ENCODE measurements around the gene SOHLH1. TPM values are rescaled to one million over a fixed set of nuclear protein-coding genes. Genes with fewer than 3 reads are reported as not detected.

Gene SOHLH1
- total RNA-seq, 1 donor from 2014 or later = under 0.01 TPM

DNA sequence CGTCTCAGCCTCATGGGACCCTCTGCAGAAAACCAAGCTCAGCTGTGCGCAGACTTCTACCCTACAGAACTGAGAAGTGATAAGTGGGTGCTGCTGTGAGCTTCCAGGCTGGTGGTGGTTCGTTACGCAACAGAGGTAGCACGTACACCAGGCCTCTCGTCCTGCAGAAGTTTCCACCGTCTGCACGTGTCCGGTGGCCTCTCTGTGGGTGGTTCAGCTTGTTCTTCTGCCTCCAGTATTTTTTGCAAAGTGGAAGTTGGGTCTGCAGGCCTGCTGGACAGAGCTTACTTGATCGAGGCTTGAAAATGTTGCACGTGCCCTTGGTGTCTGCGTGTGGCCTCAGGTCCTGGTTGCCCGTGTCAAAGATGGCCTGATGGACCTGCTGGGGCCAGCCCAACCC lies 30.2 kb upstream of the SOHLH1 start:
- H3K4me3 ChIP-seq (ENCODE audit: low read length in 3 of 3) = no peak overlapping the region
- peaks cover 0 to 3% (median 3%) of the 10 kb centered on the region in 3 donors for H3K9me3 ChIP-seq (ENCODE audit: control insufficient read depth in 3 of 3, low read length in 3 of 3)
- H3K27me3 ChIP-seq (ENCODE audit: control insufficient read depth in 3 of 3, insufficient read depth in 3 of 3, low read length in 3 of 3) = peaks cover 0 to 20% (median 12%) of the 10 kb centered on the region in 3 donors
- H3K27ac ChIP-seq (ENCODE audit: low read depth, low read length) = no peak overlapping the region
- H3K9ac ChIP-seq (ENCODE audit: low read depth in 1 of 3, low read length in 3 of 3) = no peak overlapping the region
- H3K4me1 ChIP-seq (ENCODE audit: control insufficient read depth in 3 of 3, insufficient read depth in 3 of 3, low read length in 3 of 3) = no peaks in the 10 kb centered on the region
- no peaks in the 10 kb centered on the region for H3K36me3 ChIP-seq (ENCODE audit: control insufficient read depth in 3 of 3, insufficient read depth in 3 of 3, low read length in 3 of 3)

DNA sequence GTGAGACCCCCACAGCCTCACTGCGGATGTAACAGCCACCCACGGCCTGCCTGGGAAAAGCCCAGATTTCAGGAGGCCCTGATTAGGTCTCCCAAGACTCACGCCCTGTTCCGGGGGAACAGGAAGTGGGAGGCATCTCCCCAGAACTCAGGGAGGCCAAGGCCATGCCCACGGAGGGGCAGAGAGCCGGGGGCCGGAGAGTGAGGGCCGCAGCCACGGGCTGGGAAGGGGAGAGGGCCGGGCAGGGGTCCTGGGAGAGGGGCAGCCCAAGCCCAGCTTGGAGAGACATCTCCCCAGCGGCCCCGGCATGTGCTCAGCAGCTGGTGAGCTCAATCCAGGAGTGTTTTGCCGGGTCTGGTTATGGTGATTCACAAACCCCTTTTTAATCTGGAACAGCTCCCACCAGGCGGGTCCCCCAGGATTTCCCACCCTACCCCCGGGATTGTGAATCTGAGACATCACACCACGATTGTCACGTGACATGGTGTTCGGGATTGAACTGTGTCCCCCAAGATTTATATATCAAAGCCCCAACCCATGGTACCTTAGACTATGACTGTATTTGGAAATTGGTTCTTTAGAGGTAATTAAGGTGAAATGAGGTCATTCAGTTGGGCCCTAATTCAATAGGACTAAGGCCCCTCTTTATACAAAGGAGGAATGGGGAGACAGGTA lies 29.3 kb upstream of the SOHLH1 start:
- Histone ChIP-seq H3K9me3 (ENCODE audit: control insufficient read depth in 3 of 3, low read length in 3 of 3) (peaks cover 0 to 3% (median 3%) of the 10 kb centered on the region in 3 donors), H3K27ac (ENCODE audit: low read depth, low read length) (no peak overlapping the region), H3K4me3 (ENCODE audit: low read length in 3 of 3) (no peak overlapping the region), H3K27me3 (ENCODE audit: control insufficient read depth in 3 of 3, insufficient read depth in 3 of 3, low read length in 3 of 3) (peaks cover 0 to 12% (median 5%) of the 10 kb centered on the region in 3 donors), H3K9ac (ENCODE audit: low read depth in 1 of 3, low read length in 3 of 3) (no peak overlapping the region), H3K4me1 (ENCODE audit: control insufficient read depth in 3 of 3, insufficient read depth in 3 of 3, low read length in 3 of 3) (no peaks in the 10 kb centered on the region), H3K36me3 (ENCODE audit: control insufficient read depth in 3 of 3, insufficient read depth in 3 of 3, low read length in 3 of 3) (no peaks in the 10 kb centered on the region)

DNA sequence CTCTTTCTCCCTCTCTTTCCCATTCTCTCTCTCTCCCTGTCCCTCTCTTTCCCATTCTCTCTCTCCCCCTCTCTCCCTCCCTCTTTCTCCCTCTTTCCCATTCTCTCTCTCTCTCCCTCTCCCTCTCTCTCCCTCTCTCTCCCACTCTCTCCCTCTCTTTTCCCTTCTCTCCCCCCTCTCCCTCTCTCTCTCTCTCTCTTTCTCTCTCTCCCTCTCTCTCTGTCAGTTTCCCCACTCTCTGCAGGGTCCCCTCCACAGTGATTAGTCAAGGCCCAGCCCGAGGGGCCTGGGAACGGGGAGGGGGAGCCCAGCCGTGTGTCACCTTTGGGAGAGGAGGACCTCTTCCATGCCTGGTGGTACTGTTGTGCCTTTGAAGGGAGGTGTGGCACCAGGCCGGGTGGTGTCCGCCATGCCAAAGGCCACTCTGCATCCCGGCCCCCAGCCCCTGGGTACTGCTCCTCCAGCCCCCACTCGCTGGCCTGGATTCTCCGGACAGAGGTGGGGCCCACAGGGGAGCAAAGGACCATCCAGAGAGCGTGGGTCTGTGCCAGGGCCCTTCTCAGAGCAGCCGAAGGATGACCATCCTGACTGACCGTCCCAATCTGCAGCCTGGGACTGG lies 28.1 kb upstream of the SOHLH1 start:
- H3K9ac ChIP-seq (ENCODE audit: low read depth in 1 of 3, low read length in 3 of 3) = no peak overlapping the region
- H3K36me3 ChIP-seq (ENCODE audit: control insufficient read depth in 3 of 3, insufficient read depth in 3 of 3, low read length in 3 of 3) = no peaks in the 10 kb centered on the region
- H3K9me3 ChIP-seq (ENCODE audit: control insufficient read depth in 3 of 3, low read length in 3 of 3) = peaks cover 0 to 3% (median 3%) of the 10 kb centered on the region in 3 donors

DNA sequence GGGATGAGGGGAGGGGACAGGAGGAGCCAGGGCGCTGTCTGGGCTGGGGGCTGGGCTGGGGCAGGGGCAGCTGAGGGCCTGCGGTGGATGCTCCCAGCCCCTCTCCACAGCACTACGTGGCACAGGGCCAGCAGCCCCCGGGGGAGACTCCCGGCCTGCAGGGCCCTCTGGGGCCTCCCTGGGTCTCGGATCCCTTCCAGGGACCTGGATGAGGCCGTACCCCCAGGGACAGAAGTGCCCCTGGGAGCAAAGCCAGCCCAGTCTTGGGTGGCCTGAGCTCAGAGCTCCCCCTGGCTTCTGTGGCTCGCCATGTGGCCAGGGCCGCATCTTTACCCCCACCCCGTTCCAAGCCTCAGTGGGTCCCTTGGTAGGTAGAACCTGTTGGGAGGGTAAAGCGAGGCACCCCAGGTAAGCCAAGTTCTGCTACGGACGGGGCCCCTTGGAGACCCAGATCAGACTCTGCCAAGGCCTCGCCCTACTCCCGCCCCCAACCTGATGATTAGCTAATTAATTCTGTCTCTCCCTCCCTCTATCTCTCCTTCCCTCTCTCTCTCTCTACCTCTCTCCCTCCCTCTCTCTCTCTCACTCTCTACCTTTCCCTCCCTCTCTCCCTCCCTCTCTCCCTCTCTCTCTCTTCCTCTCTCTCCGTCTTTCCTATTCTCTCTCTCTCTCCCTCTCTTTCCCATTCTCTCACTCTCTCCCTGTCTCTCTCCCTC lies 27.0 kb upstream of the SOHLH1 start:
- Histone ChIP-seq H3K9ac (ENCODE audit: low read depth in 1 of 3, low read length in 3 of 3) (no peak overlapping the region), H3K27me3 (ENCODE audit: control insufficient read depth in 3 of 3, insufficient read depth in 3 of 3, low read length in 3 of 3) (peaks cover 7 to 8% (median 8%) of the 10 kb centered on the region in 3 donors), H3K9me3 (ENCODE audit: control insufficient read depth in 3 of 3, low read length in 3 of 3) (peaks cover 0 to 3% (median under 1%) of the 10 kb centered on the region in 3 donors), H3K36me3 (ENCODE audit: control insufficient read depth in 3 of 3, insufficient read depth in 3 of 3, low read length in 3 of 3) (no peaks in the 10 kb centered on the region), H3K4me3 (ENCODE audit: low read length in 3 of 3) (no peak overlapping the region), H3K4me1 (ENCODE audit: control insufficient read depth in 3 of 3, insufficient read depth in 3 of 3, low read length in 3 of 3) (no peaks in the 10 kb centered on the region), H3K27ac (ENCODE audit: low read depth, low read length) (no peak overlapping the region)

More for the DNA sequence above, 28.1 kb upstream of the SOHLH1 start:
- no peaks in the 10 kb centered on the region for H3K4me1 ChIP-seq (ENCODE audit: control insufficient read depth in 3 of 3, insufficient read depth in 3 of 3, low read length in 3 of 3)
- no peak overlapping the region for H3K4me3 ChIP-seq (ENCODE audit: low read length in 3 of 3)
- no peak overlapping the region for H3K27ac ChIP-seq (ENCODE audit: low read depth, low read length)
- peaks cover under 1 to 10% (median 4%) of the 10 kb centered on the region in 3 donors for H3K27me3 ChIP-seq (ENCODE audit: control insufficient read depth in 3 of 3, insufficient read depth in 3 of 3, low read length in 3 of 3)

DNA sequence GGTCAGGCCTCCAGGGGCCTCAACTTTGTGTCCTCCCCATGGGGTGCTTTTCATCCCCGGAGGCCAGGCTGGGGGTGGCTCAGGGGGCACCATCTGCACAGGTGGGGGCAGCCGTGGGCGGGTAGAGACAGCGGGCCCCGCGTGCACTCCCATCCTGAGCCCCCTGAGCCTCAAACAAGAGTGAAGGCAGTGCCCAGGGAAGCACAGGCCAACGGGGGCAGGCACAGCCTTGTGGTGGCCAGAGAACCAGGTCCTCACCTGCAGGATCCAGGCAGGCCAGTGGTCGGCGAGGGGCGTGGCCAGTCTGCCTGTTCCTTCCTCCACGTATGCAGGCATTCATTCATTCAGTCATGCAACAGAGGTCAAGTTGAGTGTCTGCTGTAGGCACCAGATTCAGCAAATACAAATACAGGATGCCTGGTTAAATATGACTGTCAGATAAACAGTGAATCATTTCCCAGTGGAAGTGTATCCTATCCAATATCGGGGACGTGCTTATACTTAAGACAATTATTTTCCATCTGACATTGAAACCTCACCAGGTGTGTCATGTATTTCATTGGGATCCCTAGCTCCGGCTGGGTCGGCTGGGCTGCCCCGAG lies 25.0 kb upstream of the SOHLH1 start:
- H3K4me3 ChIP-seq (ENCODE audit: low read length in 3 of 3) = no peak overlapping the region
- no peak overlapping the region for H3K9ac ChIP-seq (ENCODE audit: low read depth in 1 of 3, low read length in 3 of 3)
- H3K9me3 ChIP-seq (ENCODE audit: control insufficient read depth in 3 of 3, low read length in 3 of 3) = no peaks in the 10 kb centered on the region
- H3K4me1 ChIP-seq (ENCODE audit: control insufficient read depth in 3 of 3, insufficient read depth in 3 of 3, low read length in 3 of 3) = no peaks in the 10 kb centered on the region
- peaks cover 8 to 13% (median 8%) of the 10 kb centered on the region in 3 donors for H3K27me3 ChIP-seq (ENCODE audit: control insufficient read depth in 3 of 3, insufficient read depth in 3 of 3, low read length in 3 of 3)
- H3K36me3 ChIP-seq (ENCODE audit: control insufficient read depth in 3 of 3, insufficient read depth in 3 of 3, low read length in 3 of 3) = no peaks in the 10 kb centered on the region
- H3K27ac ChIP-seq (ENCODE audit: low read depth, low read length) = no peak overlapping the region

DNA sequence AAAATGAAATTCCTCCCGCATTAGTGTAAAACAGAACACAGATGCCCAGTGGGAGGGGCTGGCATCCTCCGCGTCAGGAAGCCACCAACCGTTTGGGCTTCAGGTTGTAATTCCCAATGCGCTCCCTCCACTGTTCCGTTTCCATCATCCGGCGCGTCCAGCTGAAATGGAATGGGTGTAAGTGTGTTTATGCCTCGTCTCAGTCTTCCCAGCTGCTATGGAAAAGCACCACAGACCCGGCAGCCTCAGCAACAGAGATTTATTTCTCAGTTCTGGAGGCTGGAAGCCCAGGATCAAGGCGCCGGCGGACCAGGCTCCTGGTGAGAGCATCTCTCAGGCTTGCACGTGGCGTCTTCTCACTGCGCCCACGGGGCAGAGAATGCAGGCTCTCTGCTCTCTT lies 23.1 kb upstream of the SOHLH1 start:
- Histone ChIP-seq H3K4me1 (ENCODE audit: control insufficient read depth in 3 of 3, insufficient read depth in 3 of 3, low read length in 3 of 3) (no peaks in the 10 kb centered on the region), H3K9me3 (ENCODE audit: control insufficient read depth in 3 of 3, low read length in 3 of 3) (no peaks in the 10 kb centered on the region), H3K9ac (ENCODE audit: low read depth in 1 of 3, low read length in 3 of 3) (no peak overlapping the region), H3K27me3 (ENCODE audit: control insufficient read depth in 3 of 3, insufficient read depth in 3 of 3, low read length in 3 of 3) (peaks cover 19 to 31% (median 24%) of the 10 kb centered on the region in 3 donors), H3K36me3 (ENCODE audit: control insufficient read depth in 3 of 3, insufficient read depth in 3 of 3, low read length in 3 of 3) (no peaks in the 10 kb centered on the region), H3K4me3 (ENCODE audit: low read length in 3 of 3) (no peak overlapping the region), H3K27ac (ENCODE audit: low read depth, low read length) (no peak overlapping the region)

DNA sequence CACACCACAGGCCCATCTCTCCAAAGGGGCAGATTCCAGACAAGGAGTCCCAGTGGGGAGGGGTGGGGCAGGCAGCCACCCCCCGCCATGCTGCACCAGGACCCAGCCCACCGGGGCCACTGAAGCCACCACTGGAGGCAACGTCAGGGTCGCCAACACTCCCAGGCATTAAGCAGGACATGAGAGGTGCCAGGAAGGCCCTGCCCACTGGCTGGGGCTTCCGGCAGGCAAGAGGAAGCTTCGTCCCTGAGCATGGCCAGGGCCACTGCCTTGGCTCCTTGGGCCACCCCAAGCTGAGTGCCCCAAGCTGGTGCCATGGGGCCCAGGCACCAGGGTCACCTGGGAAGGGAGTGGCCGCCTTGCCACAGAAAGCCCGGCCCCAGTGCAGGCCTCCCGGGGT lies 20.2 kb upstream of the SOHLH1 start:
- Histone ChIP-seq H3K9ac (ENCODE audit: low read depth in 1 of 3, low read length in 3 of 3) (no peak overlapping the region), H3K9me3 (ENCODE audit: control insufficient read depth in 3 of 3, low read length in 3 of 3) (no peaks in the 10 kb centered on the region), H3K27me3 (ENCODE audit: control insufficient read depth in 3 of 3, insufficient read depth in 3 of 3, low read length in 3 of 3) (peaks cover 43 to 49% (median 47%) of the 10 kb centered on the region in 3 donors), H3K36me3 (ENCODE audit: control insufficient read depth in 3 of 3, insufficient read depth in 3 of 3, low read length in 3 of 3) (no peaks in the 10 kb centered on the region), H3K4me3 (ENCODE audit: low read length in 3 of 3) (no peak overlapping the region), H3K27ac (ENCODE audit: low read depth, low read length) (no peak overlapping the region), H3K4me1 (ENCODE audit: control insufficient read depth in 3 of 3, insufficient read depth in 3 of 3, low read length in 3 of 3) (no peaks in the 10 kb centered on the region)

DNA sequence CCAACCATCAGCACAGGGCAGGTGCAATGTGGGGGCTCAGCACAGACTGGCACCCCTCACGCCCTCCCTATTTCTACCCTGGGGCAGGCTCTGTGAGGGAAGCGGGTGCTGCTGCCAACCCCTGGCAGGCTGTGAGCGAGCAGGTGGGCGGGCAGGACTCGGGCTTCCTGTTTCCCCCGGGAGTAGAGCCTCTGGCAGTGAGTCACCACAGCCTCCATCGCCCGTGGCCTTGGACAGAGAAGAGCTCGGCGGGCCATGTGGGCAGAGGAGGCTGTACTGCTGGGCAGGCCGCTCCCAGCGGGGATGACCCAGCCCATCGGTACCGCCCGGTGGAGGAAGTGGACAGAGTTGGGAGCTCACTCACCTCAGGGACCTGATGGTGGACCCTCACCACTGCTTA lies 19.3 kb upstream of the SOHLH1 start:
- Histone ChIP-seq H3K27me3 (ENCODE audit: control insufficient read depth in 3 of 3, insufficient read depth in 3 of 3, low read length in 3 of 3) (peaks cover 47 to 52% (median 51%) of the 10 kb centered on the region in 3 donors), H3K9ac (ENCODE audit: low read depth in 1 of 3, low read length in 3 of 3) (no peak overlapping the region), H3K4me1 (ENCODE audit: control insufficient read depth in 3 of 3, insufficient read depth in 3 of 3, low read length in 3 of 3) (no peaks in the 10 kb centered on the region), H3K36me3 (ENCODE audit: control insufficient read depth in 3 of 3, insufficient read depth in 3 of 3, low read length in 3 of 3) (no peaks in the 10 kb centered on the region), H3K27ac (ENCODE audit: low read depth, low read length) (no peak overlapping the region), H3K9me3 (ENCODE audit: control insufficient read depth in 3 of 3, low read length in 3 of 3) (no peaks in the 10 kb centered on the region), H3K4me3 (ENCODE audit: low read length in 3 of 3) (no peak overlapping the region)

DNA sequence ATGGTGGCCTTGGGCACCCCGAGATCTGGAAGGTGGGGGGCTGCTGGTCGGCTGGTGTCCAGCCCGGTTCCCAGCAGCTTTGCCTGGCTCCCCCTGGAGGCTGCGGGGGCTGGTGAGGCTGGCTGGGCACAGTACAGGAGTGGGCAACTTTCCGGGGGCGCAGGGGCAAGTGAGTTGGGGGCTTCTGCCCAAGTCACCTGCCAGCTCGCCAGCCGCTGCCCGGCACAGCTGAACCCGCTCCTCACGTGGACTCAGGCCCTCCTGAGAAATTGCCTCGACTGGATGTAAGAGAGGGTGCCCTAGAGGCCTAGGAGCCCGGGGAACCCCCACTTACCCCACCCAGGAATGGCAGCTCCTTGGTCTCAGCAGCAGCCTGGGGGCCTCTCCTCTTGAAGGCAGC lies 18.1 kb upstream of the SOHLH1 start:
- no peak overlapping the region for H3K27ac ChIP-seq (ENCODE audit: low read depth, low read length)
- no peak overlapping the region for H3K9ac ChIP-seq (ENCODE audit: low read depth in 1 of 3, low read length in 3 of 3)
- no peaks in the 10 kb centered on the region for H3K9me3 ChIP-seq (ENCODE audit: control insufficient read depth in 3 of 3, low read length in 3 of 3)
- peaks cover 54 to 64% (median 62%) of the 10 kb centered on the region in 3 donors for H3K27me3 ChIP-seq (ENCODE audit: control insufficient read depth in 3 of 3, insufficient read depth in 3 of 3, low read length in 3 of 3)
- no peaks in the 10 kb centered on the region for H3K4me1 ChIP-seq (ENCODE audit: control insufficient read depth in 3 of 3, insufficient read depth in 3 of 3, low read length in 3 of 3)
- H3K36me3 ChIP-seq (ENCODE audit: control insufficient read depth in 3 of 3, insufficient read depth in 3 of 3, low read length in 3 of 3) = no peaks in the 10 kb centered on the region
- no peak overlapping the region for H3K4me3 ChIP-seq (ENCODE audit: low read length in 3 of 3)
